Erythroblast (primary cell): ENCODE data around the gene FASLG.

Experiments used
- GATA1 ChIP-seq: IDR thresholded peaks from 2 replicates; pipeline ENCODE4 v1.6.1; 2011; ENCODE audit warnings: low read depth, mild to moderate bottlenecking, control low read depth, low read length, moderate library complexity
- POLR2A ChIP-seq: IDR thresholded peaks from 2 replicates; pipeline ENCODE4 v1.6.1; 2011; ENCODE audit warnings: mild to moderate bottlenecking, low read length

DNA sequence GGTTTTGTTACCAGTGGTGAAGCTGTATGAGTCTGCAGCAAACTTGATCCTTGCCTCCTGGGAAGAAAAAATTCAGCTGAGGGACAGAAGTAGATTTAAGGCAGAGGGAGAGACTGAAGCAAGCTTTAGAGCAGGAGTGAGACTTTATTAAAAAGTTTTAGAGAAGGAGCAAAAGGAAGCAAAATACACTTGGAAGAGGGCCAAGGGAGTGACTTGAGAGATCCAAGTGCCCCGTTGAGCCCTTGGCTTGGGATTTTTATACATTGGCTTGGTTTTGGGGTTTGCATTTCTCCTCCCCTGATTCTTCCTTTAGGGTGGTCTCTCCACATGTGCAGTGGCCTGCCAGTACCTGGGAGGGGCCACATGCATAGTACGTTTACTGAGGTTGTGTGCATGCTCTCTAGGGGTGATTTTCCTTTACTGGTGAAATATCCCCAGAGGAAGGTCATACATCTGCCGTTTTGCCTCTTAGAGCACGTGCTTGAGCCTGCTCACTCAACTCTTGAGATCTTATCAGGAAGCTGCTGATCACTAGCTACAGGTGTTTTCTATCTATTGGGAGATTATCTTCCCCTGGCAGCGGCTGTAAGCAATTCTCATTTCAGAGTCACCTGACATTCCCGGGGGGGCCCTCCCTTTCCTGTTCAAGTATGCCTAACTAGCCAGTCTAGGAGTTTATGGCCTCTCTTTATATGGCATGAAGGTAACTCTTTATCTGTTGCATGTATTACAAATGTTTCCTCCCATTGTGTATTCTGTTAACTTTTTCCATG is 20.3 kb downstream of the FASLG start:
- TF ChIP-seq POLR2A (no peak), GATA1 (no peak)
